SHP77 (cell line): ENCODE results near the gene HAPLN3.

ENCODE experiments used
- DNase-seq, 2 experiments: peaks; one replicate each; lab custom pipeline; 2025; lab: John Stamatoyannopoulos, UW

Gene HAPLN3

GRCh38 chr15:88859550-88859949, 35.8 kb downstream of the HAPLN3 start:
- no peak for DNase-seq

GRCh38 chr15:88858934-88859333, 36.4 kb downstream of the HAPLN3 start:
- no peak for DNase-seq

- DNase-seq = no peak
Measured at GRCh38 chr15:88852476-88852875, 42.9 kb downstream of the HAPLN3 start.

- no peak for DNase-seq
Measured at GRCh38 chr15:88849376-88850072, 45.8 kb downstream of the HAPLN3 start.

GRCh38 chr15:88848203-88848602, 47.1 kb downstream of the HAPLN3 start:
- no peak for DNase-seq

GRCh38 chr15:88847144-88847543, 48.2 kb downstream of the HAPLN3 start:
- no peak for DNase-seq

- DNase-seq = no peak
Measured at GRCh38 chr15:88845616-88846015, 49.7 kb downstream of the HAPLN3 start.

GRCh38 chr15:88844749-88845386, 50.5 kb downstream of the HAPLN3 start:
- no peak for DNase-seq

GRCh38 chr15:88843334-88843733, 52.0 kb downstream of the HAPLN3 start:
- DNase-seq = no peak

GRCh38 chr15:88842156-88842555, 53.2 kb downstream of the HAPLN3 start:
- no peak for DNase-seq

GRCh38 chr15:88841236-88841635, 54.1 kb downstream of the HAPLN3 start:
- DNase-seq = no peak

GRCh38 chr15:88839961-88840360, 55.4 kb downstream of the HAPLN3 start:
- DNase-seq = no peak

- no peak for DNase-seq
Measured at GRCh38 chr15:88839146-88839545, 56.2 kb downstream of the HAPLN3 start.

- no peak for DNase-seq
Measured at GRCh38 chr15:88838667-88839066, 56.7 kb downstream of the HAPLN3 start.

GRCh38 chr15:88835646-88836045, 59.7 kb downstream of the HAPLN3 start:
- no peak for DNase-seq

- DNase-seq = no peak
Measured at GRCh38 chr15:88835119-88835518, 60.2 kb downstream of the HAPLN3 start.

GRCh38 chr15:88834211-88834812, 61.0 kb downstream of the HAPLN3 start:
- no peak for DNase-seq

- DNase-seq = no peak
Measured at GRCh38 chr15:88833731-88834100, 61.6 kb downstream of the HAPLN3 start.

GRCh38 chr15:88832820-88833730, 62.3 kb downstream of the HAPLN3 start:
- no peak for DNase-seq

GRCh38 chr15:88830016-88830415, 65.3 kb downstream of the HAPLN3 start:
- no peak for DNase-seq

GRCh38 chr15:88828791-88829190, 66.6 kb downstream of the HAPLN3 start:
- DNase-seq = no peak
